Ovary (tissue), 9 donors: ENCODE data around the gene IL6. TPM values are rescaled to one million over a fixed set of nuclear protein-coding genes. Genes with fewer than 3 reads are reported as not detected.

ENCODE experiments used
- DNase-seq, 5 donors: peaks; one replicate each; pipeline ENCODE4 v3.0.0-alpha.2; 2019 to 2020
- H3K27ac ChIP-seq, 2 donors: fragments of 200-600 bp; one replicate each; pipeline versions ENCODE4 v1.5.1 to v1.8.0; 2019 to 2022
- H3K27me3 ChIP-seq: fragments of 200-600 bp; one replicate; pipeline ENCODE4 v1.8.0; 2022
- H3K36me3 ChIP-seq: fragments of 200-600 bp; sonication (generic); one replicate; pipeline ENCODE4 v1.5.1; 2019
- H3K4me1 ChIP-seq: one replicate; pipeline ENCODE4 v1.8.1; 2013; ENCODE audit warnings: mild to moderate bottlenecking, moderate library complexity; ENCODE audit not compliant: insufficient read depth
- H3K4me3 ChIP-seq: fragments of 200-600 bp; sonication (generic); one replicate; pipeline ENCODE4 v1.5.1; 2017
- H3K9me3 ChIP-seq, 2 donors: fragments of 200-600 bp in 1 of 2; sonication (generic) in 1 of 2; one replicate each; pipeline versions ENCODE4 v1.5.1 to v1.8.1; 2013 to 2019; ENCODE audit warnings: mild to moderate bottlenecking in 1 of 2, moderate library complexity in 1 of 2
- EP300 ChIP-seq: sonication (generic); formaldehyde crosslinking; IDR thresholded peaks from one replicate; pipeline ENCODE4 v1.6.1; 2017; ENCODE audit warnings: antibody characterized with exemption
- POLR2A ChIP-seq: fragments of 450-650 bp; IDR thresholded peaks from one replicate; pipeline ENCODE4 v1.6.1; 2017; ENCODE audit warnings: antibody characterized with exemption, mild to moderate bottlenecking, moderate library complexity
- WGBS, 3 donors: extraction: QIAGEN DNeasy Blood & Tissue Kit in 1 of 3; methylation state at CpG; one replicate each; pipeline versions ENCODE4 v1.1.5 to v1.1.7; 2013 to 2017; 5-methylcytosine and 5-hydroxymethylcytosine counted together
- intact Hi-C, 4 donors: fragments of 100-400 bp; cut with DNase I; formaldehyde crosslinking; loops; one replicate each; pipeline versions ENCODE4 v1.11.0 to v1.15.1; 2022 to 2023
- polyA plus RNA-seq, 2 donors: library from polyadenylated mRNA; stranded (reverse); fragments of 200-250 nt in 1 of 2; fragments of 350-450 nt in 1 of 2; fragmentation: Illumina TruSeq in 1 of 2; extraction: RNeasy Lipid Tissue Mini Kit (QIAGEN cat#74804) in 1 of 2; gene quantifications; one replicate each; pipeline ENCODE4 v1.2.3, GENCODE V29; 2013 to 2014
- total RNA-seq, 7 donors: library from RNA; depleted of rRNA in 2 of 7; stranded (reverse); fragments of >200 nt in 2 of 7; fragmentation: NEBNext Ultra II Directional in 3 of 7; extraction: Animal tissue kit (Norgen Biotek cat#: 25700) in 3 of 7; gene quantifications; one replicate each; pipeline versions ENCODE4 v1.1.0 to v1.2.4, GENCODE V29; 2016 to 2023
- TF ChIP-seq, protein P1 (sequence below), 3 donors: fragments of 450-650 bp in 2 of 3; fragments of 200-600 bp in 1 of 3; IDR thresholded peaks; one replicate each; pipeline versions ENCODE4 v1.5.1 to v1.8.0; 2016 to 2022; ENCODE audit warnings: antibody characterized with exemption in 3 of 3, mild to moderate bottlenecking in 1 of 3
- donor health status: DM: no; HTN: no; CAD: no; lungs with moderate emphysema.
- donor health status: DM: no; HTN: no; CAD: no.
- donor health status: Bipolar disorder and iron deficiency.
- donor health status: DM: yes; HTN: yes; CAD: no.
- donor health status: DM: no; HTN: no; CAD: no.
- donor health status: DM: yes; HTN: yes; CAD: no.

The IL6 gene
- total and polyA plus RNA-seq, 9 donors = 0.62 to 15.5 (median 4.9) TPM; not detected in 1

DNA sequence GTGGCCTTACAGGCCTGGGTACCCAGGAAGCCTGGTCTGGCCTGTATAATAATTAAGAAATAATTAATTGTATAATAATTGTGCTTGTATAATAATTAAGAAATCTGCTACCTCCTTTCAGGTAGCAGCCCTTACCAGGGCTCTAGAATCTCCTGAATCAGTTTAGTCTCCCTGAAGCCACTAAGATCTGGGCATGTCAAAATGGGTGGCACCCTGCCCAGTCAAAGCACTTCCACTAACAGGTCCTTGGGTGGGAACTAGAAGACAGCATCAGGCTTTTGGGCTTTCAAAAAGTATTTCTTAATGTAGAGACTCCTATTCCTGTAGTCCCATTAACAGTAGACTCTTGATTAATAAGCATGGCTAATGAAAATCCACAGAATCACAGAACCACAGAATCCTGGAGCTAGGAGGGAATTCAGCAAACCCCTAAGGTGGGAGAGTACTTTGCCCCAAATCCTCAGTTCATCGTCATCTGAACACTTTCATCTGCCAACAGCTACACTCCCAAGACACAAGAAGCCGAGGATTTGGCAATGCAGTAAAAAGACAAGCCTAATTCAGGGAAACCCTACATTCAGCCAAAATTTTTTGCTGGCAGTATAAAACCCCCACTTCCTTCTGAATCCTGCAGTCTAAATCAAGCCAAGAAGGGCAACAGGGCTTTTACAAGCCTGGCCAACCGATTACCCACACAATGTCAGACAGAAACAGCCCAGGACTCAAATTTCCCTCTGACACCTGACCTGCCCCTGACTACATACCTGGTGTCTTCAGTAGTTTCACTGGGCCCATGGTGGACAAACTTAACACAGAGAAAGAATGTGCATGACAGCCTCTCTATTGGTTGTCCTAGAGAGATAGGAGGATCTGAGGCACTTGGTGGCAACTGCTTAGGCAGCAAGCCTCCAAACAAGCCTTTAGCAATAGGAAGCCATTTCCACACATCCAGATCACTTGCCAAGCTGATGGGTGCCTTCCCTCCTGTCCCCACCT, 5.9 kb upstream of the IL6 start:
- DNase-seq = no peak
- H3K9me3 ChIP-seq = no peaks in the 10 kb centered on the region
- intact Hi-C loops = loop anchor here in 1 of 4 donors (10.0 kb wide), 1 partner anchor 156 kb away; no protein-coding TSS in a partner anchor
- H3K4me1 ChIP-seq = no peaks in the 10 kb centered on the region
- no peak overlapping the region for H3K4me3 ChIP-seq
- H3K27me3 ChIP-seq = no peaks in the 10 kb centered on the region
- WGBS, 3 donors = 37 to 55% (median 37%) methylated on average over 3 of the region's 3 CpGs
- no peaks in the 10 kb centered on the region for H3K36me3 ChIP-seq
- H3K27ac ChIP-seq = no peak overlapping the region
- no peak for TF ChIP-seq EP300
- TF ChIP-seq, protein P1, sequence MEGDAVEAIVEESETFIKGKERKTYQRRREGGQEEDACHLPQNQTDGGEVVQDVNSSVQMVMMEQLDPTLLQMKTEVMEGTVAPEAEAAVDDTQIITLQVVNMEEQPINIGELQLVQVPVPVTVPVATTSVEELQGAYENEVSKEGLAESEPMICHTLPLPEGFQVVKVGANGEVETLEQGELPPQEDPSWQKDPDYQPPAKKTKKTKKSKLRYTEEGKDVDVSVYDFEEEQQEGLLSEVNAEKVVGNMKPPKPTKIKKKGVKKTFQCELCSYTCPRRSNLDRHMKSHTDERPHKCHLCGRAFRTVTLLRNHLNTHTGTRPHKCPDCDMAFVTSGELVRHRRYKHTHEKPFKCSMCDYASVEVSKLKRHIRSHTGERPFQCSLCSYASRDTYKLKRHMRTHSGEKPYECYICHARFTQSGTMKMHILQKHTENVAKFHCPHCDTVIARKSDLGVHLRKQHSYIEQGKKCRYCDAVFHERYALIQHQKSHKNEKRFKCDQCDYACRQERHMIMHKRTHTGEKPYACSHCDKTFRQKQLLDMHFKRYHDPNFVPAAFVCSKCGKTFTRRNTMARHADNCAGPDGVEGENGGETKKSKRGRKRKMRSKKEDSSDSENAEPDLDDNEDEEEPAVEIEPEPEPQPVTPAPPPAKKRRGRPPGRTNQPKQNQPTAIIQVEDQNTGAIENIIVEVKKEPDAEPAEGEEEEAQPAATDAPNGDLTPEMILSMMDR (IDR thresholded peaks at IDR 0.05) = no peak
- TF ChIP-seq POLR2A = no peak

DNA sequence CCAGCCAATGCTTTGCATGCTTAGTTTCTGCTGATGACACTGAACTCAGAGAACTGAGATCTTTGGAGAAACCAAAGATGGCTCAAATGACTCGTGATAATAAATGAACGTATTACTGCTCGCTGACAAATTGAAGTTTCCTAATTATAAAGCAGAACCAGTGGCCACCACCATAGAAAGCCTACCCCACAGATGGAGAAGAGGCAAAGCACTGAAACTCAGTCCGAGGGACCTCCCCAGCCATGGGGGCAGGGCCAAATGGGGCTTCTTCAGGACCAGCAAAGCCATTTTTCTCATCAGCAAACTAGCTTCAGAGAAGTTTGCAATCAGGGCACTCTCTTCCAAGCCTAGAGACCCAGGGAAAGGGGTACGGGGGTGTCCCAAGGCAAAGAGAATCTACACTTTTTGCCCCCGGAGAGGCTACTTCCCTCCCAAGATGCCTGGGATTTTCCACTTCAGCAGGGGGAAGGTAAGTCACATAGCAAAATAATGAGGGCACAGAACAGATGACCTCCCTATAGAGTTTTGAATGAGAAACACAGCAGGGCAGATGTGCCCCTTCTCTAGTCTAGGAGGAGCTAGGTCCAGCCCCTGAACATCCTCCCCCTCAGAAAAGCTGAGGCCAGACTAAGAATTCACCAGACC, 4.3 kb upstream of the IL6 start:
- no peak overlapping the region for H3K4me3 ChIP-seq
- intact Hi-C loops = loop anchor here in 1 of 4 donors (10.0 kb wide), 1 partner anchor 158 kb away; no protein-coding TSS in a partner anchor
- H3K27me3 ChIP-seq = no peaks in the 10 kb centered on the region
- H3K4me1 ChIP-seq = no peaks in the 10 kb centered on the region
- no peak for DNase-seq
- TF ChIP-seq, protein P1 (IDR thresholded peaks at IDR 0.05) = no peak
- no peaks in the 10 kb centered on the region for H3K36me3 ChIP-seq
- H3K9me3 ChIP-seq = no peaks in the 10 kb centered on the region
- 87 to 94% (median 94%) methylated on average over 6 of the region's 6 CpGs for WGBS, 3 donors
- H3K27ac ChIP-seq = no peak overlapping the region

GRCh38 chr7:22723181-22723601, 3.8 kb upstream of the IL6 start:
- intact Hi-C loops = loop anchor here in 1 of 4 donors (10.0 kb wide), 1 partner anchor 158 kb away; no protein-coding TSS in a partner anchor
- no peak overlapping the region for H3K27ac ChIP-seq

DNA sequence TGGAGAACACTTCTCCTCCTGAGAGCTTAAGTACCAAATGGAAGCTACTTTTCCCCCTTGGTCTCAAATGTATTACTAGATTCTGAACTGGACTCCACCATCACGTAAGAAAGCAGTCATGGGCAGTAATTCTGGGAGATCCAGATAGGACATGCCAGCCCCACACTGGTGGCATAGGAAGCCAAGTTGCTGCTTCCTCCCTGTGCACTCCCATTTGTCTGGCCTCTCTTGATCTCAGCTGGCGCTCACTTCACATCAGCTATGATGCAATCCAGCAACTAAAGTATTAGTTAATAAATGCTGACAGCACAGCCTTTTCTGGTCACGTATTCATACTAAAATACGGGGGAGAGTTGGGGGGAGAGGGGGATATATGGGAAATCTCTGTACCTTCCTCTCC, 3.4 kb upstream of the IL6 start:
- H3K4me1 ChIP-seq = no peaks in the 10 kb centered on the region
- H3K4me3 ChIP-seq = no peak overlapping the region
- no peak overlapping the region for H3K27ac ChIP-seq
- no peaks in the 10 kb centered on the region for H3K27me3 ChIP-seq
- intact Hi-C loops = loop anchor here in 1 of 4 donors (10.0 kb wide), 1 partner anchor 159 kb away; no protein-coding TSS in a partner anchor
- 55 to 83% (median 74%) methylated on average over 4 of the region's 4 CpGs for WGBS, 3 donors
- H3K36me3 ChIP-seq = no peaks in the 10 kb centered on the region
- no peaks in the 10 kb centered on the region for H3K9me3 ChIP-seq
- no peak for DNase-seq
- TF ChIP-seq POLR2A = no peak
- TF ChIP-seq, protein P1 (IDR thresholded peaks at IDR 0.05) = no peak
- no peak for TF ChIP-seq EP300

More at GRCh38 chr7:22723181-22723601, 3.8 kb upstream of the IL6 start:
- peak in 1 of 5 donors; percentile 34 for DNase-seq
- no peaks in the 10 kb centered on the region for H3K27me3 ChIP-seq
- WGBS, 3 donors = 8 to 9% (median 8%) methylated on average over 2 of the region's 2 CpGs
- TF ChIP-seq, protein P1 (IDR thresholded peaks at IDR 0.05) = no peak
- no peak for TF ChIP-seq POLR2A
- TF ChIP-seq EP300 = no peak
- H3K4me1 ChIP-seq = no peaks in the 10 kb centered on the region
- H3K36me3 ChIP-seq = no peaks in the 10 kb centered on the region
- H3K4me3 ChIP-seq = no peak overlapping the region
- H3K9me3 ChIP-seq = no peaks in the 10 kb centered on the region
